OCI-LY7 (cell line): ENCODE data around the gene PIEZO2. TPM values are rescaled to one million over a fixed set of nuclear protein-coding genes. Genes with fewer than 3 reads are reported as not detected.
A peak's percentile ranks its signal among the peaks of the same experiment; 100 is the strongest.

Source experiments
- BruUV-seq: library from RNA; stranded (reverse); fragments of 400-500 nt; replicated peaks from 2 replicates; lab custom pipeline; 2021; lab: Mats Ljungman, UMichigan
- CTCF ChIA-PET: fragments of 300-600 bp; sonication (Branson Sonifier 250); formaldehyde crosslinking; loops from one replicate; lab custom pipeline; 2022; ENCODE audit warnings: antibody characterized with exemption; ENCODE audit not compliant: unreplicated experiment; lab: Charles Lee
- POLR2A ChIA-PET: fragments of 300-600 bp; sonication (Branson Sonifier 250); formaldehyde crosslinking; loops from one replicate; lab custom pipeline; 2022; ENCODE audit warnings: antibody characterized with exemption; lab: Charles Lee
- DNase-seq: peaks from one replicate; pipeline ENCODE4 v3.0.0-alpha.2; 2015; ENCODE audit warnings: low spot score
- H2AFZ ChIP-seq: fragments of 200-600 bp; sonication (generic), shearing (Covaris generic); 2 replicates; pipeline ENCODE4 v1.6.1; 2014; ENCODE audit warnings: mild to moderate bottlenecking, antibody characterized with exemption, low read length, moderate library complexity
- H3K27ac ChIP-seq: fragments of 200-600 bp; sonication (generic); 2 replicates; pipeline ENCODE4 v1.5.1; 2014; ENCODE audit warnings: mixed run types, low read depth, mild to moderate bottlenecking, moderate library complexity, low read length, inconsistent platforms; ENCODE audit not compliant: poor library complexity, severe bottlenecking
- H3K36me3 ChIP-seq: fragments of 200-600 bp; sonication (generic); 2 replicates; pipeline ENCODE4 v1.6.1; 2014; ENCODE audit warnings: mild to moderate bottlenecking, antibody characterized with exemption, low read length, moderate library complexity, mixed read lengths; ENCODE audit not compliant: insufficient read depth
- H3K4me1 ChIP-seq: fragments of 200-600 bp; sonication (generic); 2 replicates; pipeline ENCODE4 v1.5.1; 2014; ENCODE audit warnings: mild to moderate bottlenecking, low read length; ENCODE audit not compliant: insufficient read depth, poor library complexity, severe bottlenecking
- H3K4me2 ChIP-seq: fragments of 200-600 bp; sonication (generic); 2 replicates; pipeline ENCODE4 v1.6.1; 2014; ENCODE audit warnings: mild to moderate bottlenecking, low read length
- H3K4me3 ChIP-seq: fragments of 200-600 bp; sonication (generic); 2 replicates; pipeline ENCODE4 v1.5.1; 2014; ENCODE audit warnings: mild to moderate bottlenecking, low read depth, low read length; ENCODE audit not compliant: poor library complexity, severe bottlenecking
- H3K79me2 ChIP-seq: fragments of 200-600 bp; sonication (generic); 2 replicates; pipeline ENCODE4 v1.6.1; 2016; ENCODE audit warnings: low read depth, mild to moderate bottlenecking, low read length, moderate library complexity, mixed read lengths; ENCODE audit not compliant: insufficient read depth
- H3K9me2 ChIP-seq: fragments of 200-600 bp; sonication (generic); 2 replicates; pipeline ENCODE4 v1.6.1; 2016; ENCODE audit warnings: mild to moderate bottlenecking, low read length, mixed read lengths; ENCODE audit not compliant: insufficient read depth
- H3K9me3 ChIP-seq: fragments of 200-600 bp; sonication (generic); 2 replicates; pipeline ENCODE4 v1.6.1; 2014; ENCODE audit warnings: mild to moderate bottlenecking, mixed run types, low read length, mixed read lengths
- H4K20me1 ChIP-seq: fragments of 200-600 bp; sonication (generic); 2 replicates; pipeline ENCODE4 v1.6.1; 2014; ENCODE audit warnings: mild to moderate bottlenecking, antibody characterized with exemption, low read length, moderate library complexity, mixed read lengths; ENCODE audit not compliant: insufficient read depth
- EZH2phosphoT487 ChIP-seq: fragments of 200-600 bp; sonication (generic); IDR thresholded peaks from 2 replicates; pipeline ENCODE4 v1.6.1; 2018; ENCODE audit warnings: low read depth, borderline replicate concordance, mild to moderate bottlenecking, mixed run types, antibody characterized with exemption, low read length, moderate library complexity, mixed read lengths
- intact Hi-C: fragments of 100-400 bp; cut with micrococcal nuclease; formaldehyde crosslinking; loops from one replicate; pipeline ENCODE4 v1.10.0; 2022; ENCODE audit not compliant: unreplicated experiment
- total RNA-seq, 2 experiments: library from RNA; depleted of rRNA in 1 of 2; stranded (reverse); fragments of >200 nt in 1 of 2; shearing (Covaris generic) in 1 of 2; gene quantifications; 2 replicates each; pipeline ENCODE4 v1.2.3, GENCODE V29; 2014 to 2022
- TF ChIP-seq, protein P1 (sequence below): fragments of 200-600 bp; sonication (generic); conservative IDR thresholded peaks from 2 replicates; pipeline ENCODE4 v1.5.1; 2014; ENCODE audit warnings: mild to moderate bottlenecking, antibody characterized with exemption, low read length, moderate library complexity, mixed read lengths

PIEZO2 gene
- total RNA-seq, 2 experiments from 2014 or later: 0.95 to 3.3 TPM

DNA sequence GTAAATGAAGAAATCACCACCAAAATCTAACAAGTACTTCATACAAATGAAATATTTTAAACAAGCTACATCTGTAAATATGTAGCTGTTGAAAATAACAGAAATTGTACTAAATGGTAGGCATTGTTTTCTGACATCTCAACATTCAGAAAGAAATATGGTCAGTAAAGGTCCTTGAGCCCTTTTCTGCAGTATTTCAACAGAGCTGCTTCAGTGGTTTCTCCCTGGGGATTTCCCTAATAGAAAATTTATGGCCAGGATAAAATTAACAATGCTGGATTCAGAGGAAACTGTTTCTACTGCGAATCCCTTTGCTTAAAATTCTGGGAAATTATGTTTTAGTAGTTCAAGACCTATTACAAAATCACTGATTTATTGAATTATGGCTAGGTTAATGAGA lies 256.6 kb downstream of the PIEZO2 start:
- Histone ChIP-seq H3K27ac (no peak overlapping the region), H3K36me3 (no peaks in the 10 kb centered on the region), H4K20me1 (no peaks in the 10 kb centered on the region), H3K9me2 (no peaks in the 10 kb centered on the region), H3K79me2 (no peaks in the 10 kb centered on the region), H3K4me3 (no peak overlapping the region), H3K9me3 (no peaks in the 10 kb centered on the region), H3K4me1 (peaks cover 28% of the 10 kb centered on the region), H3K4me2 (no peak overlapping the region), H2AFZ (no peak overlapping the region)
- no peak for DNase-seq
- ChIA-PET POLR2A (interaction anchor here (0.6 to 1.5 kb wide), 3 partner anchors 10 to 22 kb away, joined by 3 to 4 read pairs (median 3); no protein-coding TSS in a partner anchor), CTCF (no interaction called here)
- TF ChIP-seq, protein P1, sequence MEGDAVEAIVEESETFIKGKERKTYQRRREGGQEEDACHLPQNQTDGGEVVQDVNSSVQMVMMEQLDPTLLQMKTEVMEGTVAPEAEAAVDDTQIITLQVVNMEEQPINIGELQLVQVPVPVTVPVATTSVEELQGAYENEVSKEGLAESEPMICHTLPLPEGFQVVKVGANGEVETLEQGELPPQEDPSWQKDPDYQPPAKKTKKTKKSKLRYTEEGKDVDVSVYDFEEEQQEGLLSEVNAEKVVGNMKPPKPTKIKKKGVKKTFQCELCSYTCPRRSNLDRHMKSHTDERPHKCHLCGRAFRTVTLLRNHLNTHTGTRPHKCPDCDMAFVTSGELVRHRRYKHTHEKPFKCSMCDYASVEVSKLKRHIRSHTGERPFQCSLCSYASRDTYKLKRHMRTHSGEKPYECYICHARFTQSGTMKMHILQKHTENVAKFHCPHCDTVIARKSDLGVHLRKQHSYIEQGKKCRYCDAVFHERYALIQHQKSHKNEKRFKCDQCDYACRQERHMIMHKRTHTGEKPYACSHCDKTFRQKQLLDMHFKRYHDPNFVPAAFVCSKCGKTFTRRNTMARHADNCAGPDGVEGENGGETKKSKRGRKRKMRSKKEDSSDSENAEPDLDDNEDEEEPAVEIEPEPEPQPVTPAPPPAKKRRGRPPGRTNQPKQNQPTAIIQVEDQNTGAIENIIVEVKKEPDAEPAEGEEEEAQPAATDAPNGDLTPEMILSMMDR: no peak
- no peak for TF ChIP-seq EZH2phosphoT487
- intact Hi-C loops: no loop called here
- BruUV-seq: no TSS peak

DNA sequence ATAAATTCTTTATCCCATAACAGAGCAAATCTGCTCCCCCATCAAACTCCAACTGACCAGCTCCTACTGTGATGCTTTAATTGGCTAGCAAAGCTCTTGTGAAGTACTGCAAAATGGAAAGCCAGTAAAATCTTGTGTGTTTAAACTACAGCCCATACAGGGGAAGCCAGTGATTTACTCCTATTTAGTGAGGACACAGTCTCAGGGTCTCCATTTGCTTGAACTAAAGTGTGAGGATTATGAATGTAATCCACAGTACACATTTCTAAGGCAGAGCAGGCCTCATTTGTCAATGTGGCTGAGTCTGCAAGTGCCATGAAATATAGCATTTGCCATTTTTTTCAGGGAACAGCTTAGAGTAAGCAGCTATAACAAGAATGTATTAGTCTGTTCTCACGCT lies 259.3 kb downstream of the PIEZO2 start:
- no TSS peak for BruUV-seq

GRCh38 chr18:10878703-10879102 lies 270.7 kb downstream of the PIEZO2 start:
- ChIA-PET POLR2A (interaction anchor here (0.7 to 2.8 kb wide), 10 partner anchors 13 to 80 kb away, joined by 3 to 10 read pairs (median 4); no protein-coding TSS in a partner anchor), CTCF (interaction anchor here (1.2 kb wide), 1 partner anchor 161 kb away, joined by 3 read pairs; no protein-coding TSS in a partner anchor)
- Histone ChIP-seq H2AFZ (peak overlapping the region; percentile 21; the same call in 1 of the 2 replicates), H4K20me1 (no peaks in the 10 kb centered on the region), H3K4me1 (peaks cover 61% of the 10 kb centered on the region), H3K79me2 (no peaks in the 10 kb centered on the region), H3K4me2 (peak overlapping the region; percentile 29), H3K36me3 (no peaks in the 10 kb centered on the region), H3K4me3 (no peak overlapping the region), H3K9me2 (no peaks in the 10 kb centered on the region), H3K9me3 (no peaks in the 10 kb centered on the region), H3K27ac (peak overlapping the region; percentile 64)
- TF ChIP-seq, protein P1: no peak
- peak; percentile 78 for DNase-seq
- no TSS peak for BruUV-seq
- intact Hi-C loops: loop anchor here (1.0 kb wide), 1 partner anchor 73 kb away; no protein-coding TSS in a partner anchor

More for the DNA sequence above, 259.3 kb downstream of the PIEZO2 start:
- H2AFZ ChIP-seq: no peak overlapping the region
- CTCF ChIA-PET: no interaction called here
- no peak for DNase-seq
- H3K4me2 ChIP-seq: no peak overlapping the region
- POLR2A ChIA-PET: interaction anchor here (1.3 to 1.4 kb wide), 3 partner anchors 18 to 40 kb away, joined by 3 to 7 read pairs (median 4); no protein-coding TSS in a partner anchor
- H3K36me3 ChIP-seq: no peaks in the 10 kb centered on the region
- no peaks in the 10 kb centered on the region for H4K20me1 ChIP-seq
- no peak overlapping the region for H3K4me3 ChIP-seq
- peaks cover 24% of the 10 kb centered on the region for H3K4me1 ChIP-seq
- TF ChIP-seq, protein P1: no peak
- H3K9me3 ChIP-seq: no peaks in the 10 kb centered on the region
- H3K27ac ChIP-seq: no peak overlapping the region
- H3K79me2 ChIP-seq: no peaks in the 10 kb centered on the region
- H3K9me2 ChIP-seq: no peaks in the 10 kb centered on the region
- intact Hi-C loops: no loop called here
